Bronchial epithelial cell (primary cell): ENCODE results near the gene IFI27. TPM values are rescaled to one million over a fixed set of nuclear protein-coding genes. Genes with fewer than 3 reads are reported as not detected.
A peak's percentile ranks its signal among the peaks of the same experiment; 100 is the strongest.

Source experiments
- DNase-seq: peaks from one replicate; pipeline ENCODE4 v3.0.0-alpha.2; 2010; ENCODE audit warnings: low read depth
- FAIRE-seq: peaks from 2 replicates; lab custom pipeline; 2011; peaks lifted over from hg19 to GRCh38; lab: Jason Lieb, UNC
- H3K27me3 ChIP-seq: 2 replicates; pipeline ENCODE4 v1.5.1; 2011; ENCODE audit warnings: low read length; ENCODE audit not compliant: control insufficient read depth, insufficient read depth
- H3K36me3 ChIP-seq: 2 replicates; pipeline ENCODE4 v1.5.1; 2011; ENCODE audit warnings: low read length; ENCODE audit not compliant: control insufficient read depth, insufficient read depth
- H3K4me3 ChIP-seq: 2 replicates; pipeline ENCODE4 v1.5.1; 2011; ENCODE audit warnings: mild to moderate bottlenecking, low read depth, low read length, control low read depth
- total RNA-seq: library from RNA; depleted of rRNA; stranded (reverse); fragments of >200 nt; gene quantifications from 2 replicates; pipeline ENCODE4 v1.2.1, GENCODE V29; 2014
- TF ChIP-seq, protein P1 (sequence below): IDR thresholded peaks from 2 replicates; pipeline ENCODE4 v1.5.1; 2011; ENCODE audit warnings: mild to moderate bottlenecking, moderate library complexity, low read length, control low read depth, inconsistent platforms; ENCODE audit not compliant: insufficient read depth, severe bottlenecking

The IFI27 gene
- total RNA-seq, 1 donor from 2014 or later, result 20.5 TPM

DNA sequence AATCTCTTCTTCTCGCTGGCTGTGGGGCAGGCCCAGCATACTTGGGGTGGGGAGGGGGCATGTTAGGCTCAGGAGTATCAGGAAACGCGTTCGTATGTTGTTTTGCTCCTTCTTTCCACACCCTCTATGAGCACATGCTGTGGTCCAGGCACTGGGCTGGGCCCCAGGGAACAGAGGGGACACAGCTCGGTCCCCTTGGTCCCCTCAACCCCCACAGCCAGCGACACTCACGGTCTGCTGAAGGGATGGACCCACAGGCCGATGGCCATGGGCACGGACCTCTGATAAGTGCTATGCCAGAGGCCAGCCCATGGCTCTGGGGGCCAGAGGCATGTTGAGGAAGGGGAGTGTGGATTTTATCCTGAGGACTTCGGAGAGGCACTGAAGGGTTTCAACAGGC, 6.2 kb downstream of the IFI27 start:
- TF ChIP-seq, protein P1, sequence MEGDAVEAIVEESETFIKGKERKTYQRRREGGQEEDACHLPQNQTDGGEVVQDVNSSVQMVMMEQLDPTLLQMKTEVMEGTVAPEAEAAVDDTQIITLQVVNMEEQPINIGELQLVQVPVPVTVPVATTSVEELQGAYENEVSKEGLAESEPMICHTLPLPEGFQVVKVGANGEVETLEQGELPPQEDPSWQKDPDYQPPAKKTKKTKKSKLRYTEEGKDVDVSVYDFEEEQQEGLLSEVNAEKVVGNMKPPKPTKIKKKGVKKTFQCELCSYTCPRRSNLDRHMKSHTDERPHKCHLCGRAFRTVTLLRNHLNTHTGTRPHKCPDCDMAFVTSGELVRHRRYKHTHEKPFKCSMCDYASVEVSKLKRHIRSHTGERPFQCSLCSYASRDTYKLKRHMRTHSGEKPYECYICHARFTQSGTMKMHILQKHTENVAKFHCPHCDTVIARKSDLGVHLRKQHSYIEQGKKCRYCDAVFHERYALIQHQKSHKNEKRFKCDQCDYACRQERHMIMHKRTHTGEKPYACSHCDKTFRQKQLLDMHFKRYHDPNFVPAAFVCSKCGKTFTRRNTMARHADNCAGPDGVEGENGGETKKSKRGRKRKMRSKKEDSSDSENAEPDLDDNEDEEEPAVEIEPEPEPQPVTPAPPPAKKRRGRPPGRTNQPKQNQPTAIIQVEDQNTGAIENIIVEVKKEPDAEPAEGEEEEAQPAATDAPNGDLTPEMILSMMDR, result no peak
- FAIRE-seq (no peak), DNase-seq (no peak)
- Histone ChIP-seq H3K4me3 (no peak overlapping the region), H3K27me3 (peaks cover 3% of the 10 kb centered on the region), H3K36me3 (no peaks in the 10 kb centered on the region)

- no peak for DNase-seq
- no peak for FAIRE-seq
- Histone ChIP-seq H3K27me3 (peaks cover 3% of the 10 kb centered on the region), H3K4me3 (no peak overlapping the region), H3K36me3 (no peaks in the 10 kb centered on the region)
- TF ChIP-seq, protein P1, result no peak
Measured at GRCh38 chr14:94117856-94118255, 7.3 kb downstream of the IFI27 start.

GRCh38 chr14:94119071-94119470, 8.5 kb downstream of the IFI27 start:
- FAIRE-seq (no peak), DNase-seq (no peak)
- H3K36me3 ChIP-seq, result no peaks in the 10 kb centered on the region
- H3K27me3 ChIP-seq, result peaks cover 3% of the 10 kb centered on the region
- no peak overlapping the region for H3K4me3 ChIP-seq
- TF ChIP-seq, protein P1, result no peak

DNA sequence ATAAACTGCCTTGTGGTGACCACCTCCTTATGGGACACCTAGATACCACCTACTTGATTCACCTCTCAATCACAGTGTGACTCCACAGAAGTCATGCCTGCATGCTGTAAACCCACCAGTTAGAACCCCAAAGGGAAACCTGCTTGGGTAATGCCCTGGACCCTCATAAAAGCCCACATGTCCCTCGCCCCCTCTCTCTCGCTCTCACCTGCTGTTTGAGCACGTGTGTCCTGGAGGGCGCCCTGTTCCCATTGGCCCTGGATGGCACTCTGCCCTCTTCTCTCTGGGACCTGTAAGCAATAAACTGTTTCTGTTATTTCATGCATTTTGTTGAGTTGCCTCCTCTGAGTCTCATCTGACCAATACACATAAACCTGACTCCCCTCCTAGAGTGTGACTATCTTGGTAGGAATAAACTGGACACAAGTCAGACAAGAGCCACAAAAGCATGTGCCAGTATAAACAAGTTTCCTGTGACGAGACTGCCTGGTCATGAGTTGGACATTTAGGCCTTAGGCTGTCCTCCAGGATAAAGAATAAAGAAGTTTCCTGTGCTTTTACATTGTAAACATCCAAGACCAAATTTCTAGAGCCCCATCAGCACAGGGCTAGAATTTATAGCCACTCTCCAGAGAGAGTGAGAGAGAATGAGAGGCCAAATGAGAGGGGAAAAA, 10.3 kb downstream of the IFI27 start:
- DNase-seq (peak; percentile 53), FAIRE-seq (peak; percentile 93)
- Histone ChIP-seq H3K36me3 (no peaks in the 10 kb centered on the region), H3K27me3 (peaks cover 3% of the 10 kb centered on the region), H3K4me3 (no peak overlapping the region)
- TF ChIP-seq, protein P1, result no peak

- Histone ChIP-seq H3K4me3 (no peak overlapping the region), H3K36me3 (no peaks in the 10 kb centered on the region), H3K27me3 (peaks cover 2% of the 10 kb centered on the region)
- DNase-seq (no peak), FAIRE-seq (no peak)
- TF ChIP-seq, protein P1, result no peak
Measured at GRCh38 chr14:94121485-94121884, 10.9 kb downstream of the IFI27 start.

GRCh38 chr14:94122438-94122837, 11.9 kb downstream of the IFI27 start:
- DNase-seq, result no peak
- TF ChIP-seq, protein P1, result no peak
- FAIRE-seq, result no peak
- no peaks in the 10 kb centered on the region for H3K36me3 ChIP-seq
- H3K27me3 ChIP-seq, result no peaks in the 10 kb centered on the region
- no peak overlapping the region for H3K4me3 ChIP-seq
